ENCODE data around the gene MYOG. TPM values are rescaled to one million over a fixed set of nuclear protein-coding genes. Genes with fewer than 3 reads are reported as not detected.

The MYOG gene
- total and polyA plus RNA-seq, 2 of the 13 experiments (the other 11 are each of a cell fraction or from before 2014, with no cell fraction given): not detected

GRCh38 chr1:203034422-203035110 is 51.2 kb downstream of the MYOG start:
- H4K20me1 ChIP-seq (ENCODE audit: insufficient read depth, low read length): peaks cover 2% of the 10 kb centered on the region; the same call in 1 of the 2 replicates
- no peak for FAIRE-seq

More at GRCh38 chr1:203034422-203035110, 51.2 kb downstream of the MYOG start:
- no TSS peak for BruUV-seq (replicated peaks)
- Histone ChIP-seq H2AFZ (ENCODE audit: low read length) (no peak overlapping the region), H3K9ac (ENCODE audit: insufficient read depth, low read depth, low read length) (no peak overlapping the region), H3K4me3 (replicated peaks in 1 of 3; ENCODE audit: insufficient read depth in 1 of 3, low read depth in 2 of 3, low read length in 3 of 3) (no peak overlapping the region), H3K4me1 (ENCODE audit: insufficient read depth, low read length) (no peaks in the 10 kb centered on the region), H3K4me2 (ENCODE audit: low read depth, low read length) (no peak overlapping the region), H3K27me3 (ENCODE audit: control insufficient read depth in 1 of 2, insufficient read depth in 2 of 2, low read length in 2 of 2) (peaks cover 2 to 29% of the 10 kb centered on the region in 2 experiments; a peak in 3 of 5 replicates), H3K27ac (ENCODE audit: extremely low read length, insufficient read depth, low read length) (no peak overlapping the region), H3K79me2 (ENCODE audit: insufficient read depth, low read length) (no peaks in the 10 kb centered on the region), H3K9me3 (ENCODE audit: low read length) (no peaks in the 10 kb centered on the region), H3K36me3 (replicated peaks in 1 of 2; ENCODE audit: control insufficient read depth in 1 of 2, insufficient read depth in 2 of 2, low read length in 2 of 2) (no peaks in the 10 kb centered on the region)
- no peak for DNase-seq (ENCODE audit: low spot score)
- CTCF ChIA-PET (ENCODE audit: low intra/inter-chr PET ratio, low total read pairs): no interaction called here
- TF ChIP-seq HDAC2 (CRISPR knock-in tag; IDR thresholded peaks at IDR 0.05) (no peak), CCAR2 (optimal IDR thresholded peaks at IDR 0.05; ENCODE audit: low read depth, low read length) (no peak), ZFP37 (CRISPR knock-in tag; IDR thresholded peaks at IDR 0.05; ENCODE audit: borderline replicate concordance) (no peak), ZNF503 (CRISPR knock-in tag; IDR thresholded peaks at IDR 0.05) (no peak), CEBPB (IDR thresholded peaks at IDR 0.05; ENCODE audit: borderline replicate concordance, low read depth, low read length) (no peak), GMEB1 (CRISPR knock-in tag; IDR thresholded peaks at IDR 0.05; ENCODE audit: borderline replicate concordance) (no peak), PTBP1 (IDR thresholded peaks at IDR 0.05; ENCODE audit: low read depth, low read length, poor library complexity, severe bottlenecking) (no peak)
- POLR2A ChIA-PET: no interaction called here
- intact Hi-C loops (cut with micrococcal nuclease; ENCODE audit: unreplicated experiment): loop anchor here (5.0 kb wide), 1 partner anchor 183 kb away; no protein-coding TSS in a partner anchor
- WGBS (ENCODE audit: low lambda C conversion rate): 16% methylated on average over 8 of the region's 10 CpGs
- ATAC-seq: no peak
- in situ Hi-C loops (cut with HindIII; ENCODE audit: extremely low pct_ligation_motif_present, low pct_unique_long_range_greater_than_20kb): loop anchor here (5.0 kb wide), 2 partner anchors 183 to 238 kb away; no protein-coding TSS in a partner anchor
